Measurements from ENCODE around the gene DOCK4.

DNA sequence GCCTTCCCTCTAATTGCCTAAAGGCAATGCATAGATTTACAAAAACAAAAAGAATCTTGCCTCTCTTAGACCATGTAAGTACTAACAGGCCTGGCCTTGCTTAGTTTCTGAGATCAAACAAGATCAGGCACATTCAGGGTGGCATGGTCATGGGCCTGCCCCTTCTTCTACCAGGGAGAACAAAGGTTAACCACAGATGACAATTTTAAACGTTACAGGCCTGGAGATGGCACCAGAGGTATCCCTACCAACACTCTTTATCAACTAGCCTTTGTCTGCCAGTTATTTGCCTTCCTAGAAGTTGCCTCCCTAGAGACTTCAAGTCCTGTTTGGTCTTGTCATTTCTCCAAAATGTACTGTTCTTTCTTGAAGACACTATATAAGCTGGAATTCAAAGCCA, 252.6 kb downstream of the DOCK4 start:
- TF ChIP-seq, protein P1, sequence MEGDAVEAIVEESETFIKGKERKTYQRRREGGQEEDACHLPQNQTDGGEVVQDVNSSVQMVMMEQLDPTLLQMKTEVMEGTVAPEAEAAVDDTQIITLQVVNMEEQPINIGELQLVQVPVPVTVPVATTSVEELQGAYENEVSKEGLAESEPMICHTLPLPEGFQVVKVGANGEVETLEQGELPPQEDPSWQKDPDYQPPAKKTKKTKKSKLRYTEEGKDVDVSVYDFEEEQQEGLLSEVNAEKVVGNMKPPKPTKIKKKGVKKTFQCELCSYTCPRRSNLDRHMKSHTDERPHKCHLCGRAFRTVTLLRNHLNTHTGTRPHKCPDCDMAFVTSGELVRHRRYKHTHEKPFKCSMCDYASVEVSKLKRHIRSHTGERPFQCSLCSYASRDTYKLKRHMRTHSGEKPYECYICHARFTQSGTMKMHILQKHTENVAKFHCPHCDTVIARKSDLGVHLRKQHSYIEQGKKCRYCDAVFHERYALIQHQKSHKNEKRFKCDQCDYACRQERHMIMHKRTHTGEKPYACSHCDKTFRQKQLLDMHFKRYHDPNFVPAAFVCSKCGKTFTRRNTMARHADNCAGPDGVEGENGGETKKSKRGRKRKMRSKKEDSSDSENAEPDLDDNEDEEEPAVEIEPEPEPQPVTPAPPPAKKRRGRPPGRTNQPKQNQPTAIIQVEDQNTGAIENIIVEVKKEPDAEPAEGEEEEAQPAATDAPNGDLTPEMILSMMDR (conservative IDR thresholded peaks at IDR 0.05; ENCODE audit: low read length): peak; percentile 40
- no peak for TF ChIP-seq EZH2phosphoT487 (IDR thresholded peaks at IDR 0.05; ENCODE audit: borderline replicate concordance)
